Left renal pelvis (tissue), 4 donors: ENCODE measurements around the gene TNNT3. TPM values are rescaled to one million over a fixed set of nuclear protein-coding genes. Genes with fewer than 3 reads are reported as not detected.

Experiments
- DNase-seq, 4 donors: peaks; one replicate each; pipeline ENCODE4 v3.0.0-alpha.2; 2013; ENCODE audit warnings: low read depth in 4 of 4, low spot score in 3 of 4
- polyA plus RNA-seq, 4 donors: library from polyadenylated mRNA; unstranded; fragments of 120-200 nt; gene quantifications; one replicate each; pipeline ENCODE4 v1.2.1, GENCODE V29; 2013; ENCODE audit not compliant: insufficient read length in 4 of 4

Gene TNNT3
- polyA plus RNA-seq, 4 donors: 5.6 to 16.9 (median 11.3) TPM

GRCh38 chr11:1920128-1920908 is 815 bp downstream of the TNNT3 start:
- no peak for DNase-seq

- no peak for DNase-seq
These were observed 1.5 kb downstream of the TNNT3 start for GRCh38 chr11:1920909-1921573.

GRCh38 chr11:1921574-1922141 is 2.2 kb downstream of the TNNT3 start:
- no peak for DNase-seq

- DNase-seq: no peak
These were observed 3.1 kb downstream of the TNNT3 start for GRCh38 chr11:1922481-1923081.

- no peak for DNase-seq
These were observed 3.9 kb downstream of the TNNT3 start for GRCh38 chr11:1923201-1923956.

- no peak for DNase-seq
These were observed 4.7 kb downstream of the TNNT3 start for GRCh38 chr11:1924181-1924580.

- no peak for DNase-seq
These were observed 5.3 kb downstream of the TNNT3 start for GRCh38 chr11:1924646-1925372.

GRCh38 chr11:1925373-1926155 is 6.1 kb downstream of the TNNT3 start:
- DNase-seq: no peak

GRCh38 chr11:1926156-1927025 is 6.9 kb downstream of the TNNT3 start:
- no peak for DNase-seq

- DNase-seq: no peak
These were observed 7.7 kb downstream of the TNNT3 start for GRCh38 chr11:1927026-1927847.

GRCh38 chr11:1927848-1928469 is 8.5 kb downstream of the TNNT3 start:
- no peak for DNase-seq

GRCh38 chr11:1928470-1928890 is 9.0 kb downstream of the TNNT3 start:
- DNase-seq: no peak

GRCh38 chr11:1928891-1929541 is 9.5 kb downstream of the TNNT3 start:
- DNase-seq: no peak

- DNase-seq: no peak
These were observed 10.3 kb downstream of the TNNT3 start for GRCh38 chr11:1929621-1930461.

GRCh38 chr11:1930462-1930830 is 10.9 kb downstream of the TNNT3 start:
- no peak for DNase-seq
